Lower leg skin (tissue), 4 donors: ENCODE data around the gene SAPCD1. TPM values are rescaled to one million over a fixed set of nuclear protein-coding genes. Genes with fewer than 3 reads are reported as not detected.
A peak's percentile ranks its signal among the peaks of the same experiment; 100 is the strongest.

Source experiments
- DNase-seq, 2 donors: peaks; one replicate each; pipeline ENCODE4 v3.0.0-alpha.2; 2019; ENCODE audit warnings: low spot score in 2 of 2
- H3K4me3 ChIP-seq: fragments of 200-600 bp; sonication (generic); 2 replicates; pipeline ENCODE4 v1.5.1; 2017; ENCODE audit warnings: mild to moderate bottlenecking, low read depth; ENCODE audit not compliant: poor library complexity, severe bottlenecking
- POLR2A ChIP-seq, 2 donors: fragments of 450-650 bp; IDR thresholded peaks; one replicate each; pipeline ENCODE4 v1.6.1; 2016 to 2017; ENCODE audit warnings: antibody characterized with exemption in 2 of 2, mild to moderate bottlenecking in 1 of 2, moderate library complexity in 1 of 2
- WGBS, 2 donors: methylation state at CpG; one replicate each; pipeline ENCODE4 v1.1.5; 2018; 5-methylcytosine and 5-hydroxymethylcytosine counted together
- intact Hi-C: fragments of 100-400 bp; cut with DNase I; formaldehyde crosslinking; loops from one replicate; pipeline ENCODE4 v1.15.0; 2023; ENCODE audit warnings: low total_unique reads
- total RNA-seq, 4 donors: library from RNA; depleted of rRNA; stranded (reverse); fragments of >200 nt; gene quantifications; one replicate each; pipeline ENCODE4 v1.1.0, GENCODE V29; 2016
- TF ChIP-seq, protein P1 (sequence below), 3 donors: fragments of 450-650 bp; IDR thresholded peaks; one replicate each; pipeline ENCODE4 v1.5.1; 2016; ENCODE audit warnings: antibody characterized with exemption in 3 of 3, mild to moderate bottlenecking in 3 of 3, moderate library complexity in 2 of 3

The SAPCD1 gene
- total RNA-seq, 4 donors from 2014 or later, result 25.3 to 80.6 (median 55.3) TPM

- intact Hi-C loops, result loop anchor here (5.0 kb wide), 2 partner anchors 79 to 1456 kb away; no protein-coding TSS in a partner anchor
- 64 to 68% methylated on average over 39 to 42 of the region's 42 CpGs for WGBS, 2 donors
- DNase-seq, result no peak
- H3K4me3 ChIP-seq, result no peak overlapping the region
- TF ChIP-seq, protein P1, sequence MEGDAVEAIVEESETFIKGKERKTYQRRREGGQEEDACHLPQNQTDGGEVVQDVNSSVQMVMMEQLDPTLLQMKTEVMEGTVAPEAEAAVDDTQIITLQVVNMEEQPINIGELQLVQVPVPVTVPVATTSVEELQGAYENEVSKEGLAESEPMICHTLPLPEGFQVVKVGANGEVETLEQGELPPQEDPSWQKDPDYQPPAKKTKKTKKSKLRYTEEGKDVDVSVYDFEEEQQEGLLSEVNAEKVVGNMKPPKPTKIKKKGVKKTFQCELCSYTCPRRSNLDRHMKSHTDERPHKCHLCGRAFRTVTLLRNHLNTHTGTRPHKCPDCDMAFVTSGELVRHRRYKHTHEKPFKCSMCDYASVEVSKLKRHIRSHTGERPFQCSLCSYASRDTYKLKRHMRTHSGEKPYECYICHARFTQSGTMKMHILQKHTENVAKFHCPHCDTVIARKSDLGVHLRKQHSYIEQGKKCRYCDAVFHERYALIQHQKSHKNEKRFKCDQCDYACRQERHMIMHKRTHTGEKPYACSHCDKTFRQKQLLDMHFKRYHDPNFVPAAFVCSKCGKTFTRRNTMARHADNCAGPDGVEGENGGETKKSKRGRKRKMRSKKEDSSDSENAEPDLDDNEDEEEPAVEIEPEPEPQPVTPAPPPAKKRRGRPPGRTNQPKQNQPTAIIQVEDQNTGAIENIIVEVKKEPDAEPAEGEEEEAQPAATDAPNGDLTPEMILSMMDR (IDR thresholded peaks at IDR 0.05), result no peak
- no peak for TF ChIP-seq POLR2A (IDR thresholded peaks at IDR 0.05)
These were observed 3.7 kb downstream of the SAPCD1 start for GRCh38 chr6:31765910-31766794.

- H3K4me3 ChIP-seq, result no peak overlapping the region
- intact Hi-C loops, result loop anchor here (5.0 kb wide), 2 partner anchors 80 to 1455 kb away; no protein-coding TSS in a partner anchor
- 77 to 85% methylated on average over 6 of the region's 6 CpGs for WGBS, 2 donors
- TF ChIP-seq, protein P1 (IDR thresholded peaks at IDR 0.05), result no peak
- no peak for TF ChIP-seq POLR2A (IDR thresholded peaks at IDR 0.05)
- no peak for DNase-seq
These were observed 4.7 kb downstream of the SAPCD1 start for GRCh38 chr6:31767096-31767645.

DNA sequence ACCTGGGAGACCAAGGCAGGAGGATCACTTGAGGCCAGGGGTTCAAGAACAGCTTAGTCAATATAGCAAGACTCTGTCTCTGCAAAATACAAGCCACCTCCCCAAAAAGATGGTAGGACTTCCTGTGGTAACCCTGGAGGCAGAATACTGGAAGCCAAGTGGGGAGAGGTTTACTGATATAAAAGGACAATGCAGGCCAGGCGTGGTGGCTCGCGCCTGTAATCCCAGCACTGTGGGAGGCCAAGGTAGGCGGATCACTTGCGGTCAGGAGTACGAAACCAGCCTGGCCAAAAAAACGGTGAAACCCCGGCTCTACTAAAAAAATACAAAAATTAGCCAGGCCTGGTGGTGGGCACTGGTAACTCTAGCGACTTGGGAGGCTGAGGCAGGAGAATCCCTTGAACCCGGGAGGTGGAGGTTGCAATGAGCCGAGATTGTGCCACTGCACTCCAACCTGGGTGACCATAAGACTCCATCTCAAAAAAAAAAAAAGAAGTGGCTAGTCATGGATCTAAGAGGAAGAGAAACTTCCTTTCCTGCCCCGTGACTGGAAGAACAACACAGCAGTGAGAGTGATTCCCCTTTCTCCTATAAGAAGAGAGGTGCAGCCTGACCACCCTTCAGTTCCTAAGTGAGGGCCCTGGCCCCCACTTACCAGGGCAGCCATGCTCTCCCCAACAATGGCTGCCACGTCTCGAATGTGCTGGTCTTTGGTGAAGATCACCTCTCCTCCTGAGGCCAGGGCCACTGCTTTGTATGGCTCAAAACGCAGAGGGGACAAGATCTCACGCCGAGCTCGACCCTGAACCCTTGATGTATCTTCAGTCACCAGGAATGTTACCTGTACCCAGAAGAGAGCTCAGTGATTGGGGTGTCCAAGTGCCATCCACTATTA lies 6.2 kb downstream of the SAPCD1 start:
- intact Hi-C loops, result loop anchor here (5.0 kb wide), 2 partner anchors 81 to 1454 kb away; no protein-coding TSS in a partner anchor
- TF ChIP-seq, protein P1 (IDR thresholded peaks at IDR 0.05), result no peak
- TF ChIP-seq POLR2A (IDR thresholded peaks at IDR 0.05), result no peak
- WGBS, 2 donors, result 89 to 91% methylated on average over 18 of the region's 18 CpGs
- H3K4me3 ChIP-seq, result no peak overlapping the region
- no peak for DNase-seq

DNA sequence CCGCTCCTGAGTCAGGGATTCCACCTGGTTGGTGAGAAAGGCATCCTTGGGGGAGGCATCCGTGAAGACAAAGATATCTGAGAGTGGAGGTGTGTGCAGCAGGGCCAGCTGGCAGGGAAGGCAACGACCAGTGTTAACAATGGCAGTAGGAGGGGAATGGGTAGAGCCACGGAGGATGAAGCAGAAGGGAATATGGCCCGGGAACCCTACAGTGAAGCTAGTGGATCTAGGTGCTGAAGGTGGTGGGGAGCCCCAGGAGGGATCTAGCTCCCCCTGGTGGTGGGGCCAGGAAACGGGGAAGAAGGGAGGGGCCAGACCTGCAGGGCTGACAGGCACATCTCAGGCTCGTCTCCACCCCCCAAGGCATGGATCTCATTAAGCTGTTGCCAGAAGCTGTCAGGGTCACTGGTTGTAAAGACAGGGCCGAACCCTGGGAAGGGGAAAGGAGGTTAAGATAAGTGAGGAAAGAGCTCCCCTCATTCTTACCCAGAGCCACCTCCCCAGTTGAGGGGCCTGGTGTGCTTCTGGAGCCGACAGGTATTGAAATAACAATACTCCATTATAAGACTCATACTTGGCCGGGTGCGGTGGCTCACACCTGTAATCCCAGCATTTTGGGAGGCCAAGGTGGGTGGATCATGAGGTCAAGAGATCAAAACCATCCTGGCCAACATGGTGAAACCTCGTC lies 7.4 kb downstream of the SAPCD1 start:
- 56 to 57% methylated on average over 12 of the region's 12 CpGs for WGBS, 2 donors
- H3K4me3 ChIP-seq, result no peak overlapping the region
- no peak for TF ChIP-seq POLR2A (IDR thresholded peaks at IDR 0.05)
- TF ChIP-seq, protein P1 (IDR thresholded peaks at IDR 0.05), result peak in 1 of 3 donors; percentile 32
- intact Hi-C loops, result loop anchor here (5.0 kb wide), 2 partner anchors 83 to 1452 kb away; no protein-coding TSS in a partner anchor
- DNase-seq, result peak; percentile 45 to 93

DNA sequence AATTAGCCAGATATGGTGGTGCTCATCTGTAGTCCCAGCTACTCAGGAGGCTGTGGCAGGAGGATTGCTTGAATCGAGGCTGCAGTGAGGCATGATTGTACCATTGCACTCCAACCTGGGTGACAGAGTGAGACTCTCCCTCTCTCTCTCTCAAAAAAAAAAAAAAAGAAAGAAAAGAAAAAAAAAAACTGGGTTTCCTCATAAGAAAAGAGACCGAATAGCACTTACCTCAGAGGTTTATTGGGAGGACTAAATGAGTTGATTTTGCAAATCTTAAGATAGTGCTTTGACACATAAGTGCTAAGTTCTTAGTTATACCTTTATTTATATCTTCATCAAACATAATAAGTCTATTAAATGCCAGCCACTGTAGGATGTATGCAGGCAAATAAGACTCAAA lies 8.4 kb downstream of the SAPCD1 start:
- H3K4me3 ChIP-seq, result no peak overlapping the region
- DNase-seq, result no peak
- intact Hi-C loops, result no loop called here
- 89% methylated on average over 2 of the region's 2 CpGs for WGBS, 2 donors
- TF ChIP-seq, protein P1 (IDR thresholded peaks at IDR 0.05), result no peak
- no peak for TF ChIP-seq POLR2A (IDR thresholded peaks at IDR 0.05)
